ENCODE data around the gene GPR162. TPM values are rescaled to one million over a fixed set of nuclear protein-coding genes. Genes with fewer than 3 reads are reported as not detected.

GPR162 gene
- total and polyA plus RNA-seq, 2 experiments from 2014 or later, result 2.3 TPM

DNA sequence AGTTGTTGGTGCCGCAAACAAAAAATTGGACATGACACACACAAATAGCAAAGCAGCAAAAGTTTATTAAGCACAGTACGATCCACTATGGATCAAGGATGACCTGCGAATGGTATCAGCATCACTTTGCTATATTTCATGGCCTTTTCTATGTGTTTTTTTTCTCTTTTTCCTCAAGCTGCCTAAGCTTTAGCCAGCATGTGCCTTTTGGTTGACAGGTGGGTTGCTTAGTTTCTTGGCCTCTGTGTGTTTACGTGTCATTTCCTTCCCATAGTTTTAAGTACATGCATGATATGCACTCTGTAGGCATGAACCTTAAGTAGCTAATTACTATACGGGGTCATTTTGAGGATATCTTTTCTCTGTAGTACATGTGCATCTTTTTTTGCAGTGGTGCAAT, 22.5 kb upstream of the GPR162 start:
- Histone ChIP-seq H3K79me2 (no peaks in the 10 kb centered on the region), H3K9me3 (ENCODE audit: low read depth) (no peaks in the 10 kb centered on the region), H3K4me1 (ENCODE audit: insufficient read depth) (no peaks in the 10 kb centered on the region), H3K4me3 (no peak overlapping the region), H3K36me3 (replicated peaks; ENCODE audit: insufficient read depth, low read depth) (no peaks in the 10 kb centered on the region), H3K27ac (no peak overlapping the region), H3K27me3 (no peaks in the 10 kb centered on the region), H2AFZ (no peak overlapping the region), H4K20me1 (ENCODE audit: insufficient read depth, poor library complexity, severe bottlenecking) (no peaks in the 10 kb centered on the region), H3K9me2 (replicated peaks; ENCODE audit: insufficient read depth) (no peaks in the 10 kb centered on the region), H3K4me2 (no peak overlapping the region)
- TF ChIP-seq EZH2 (IDR thresholded peaks at IDR 0.05; ENCODE audit: borderline replicate concordance) (no peak), EZH2phosphoT487 (IDR thresholded peaks at IDR 0.05; ENCODE audit: low read depth, severe bottlenecking, unreplicated experiment) (no peak)
- TF ChIP-seq, protein P1, sequence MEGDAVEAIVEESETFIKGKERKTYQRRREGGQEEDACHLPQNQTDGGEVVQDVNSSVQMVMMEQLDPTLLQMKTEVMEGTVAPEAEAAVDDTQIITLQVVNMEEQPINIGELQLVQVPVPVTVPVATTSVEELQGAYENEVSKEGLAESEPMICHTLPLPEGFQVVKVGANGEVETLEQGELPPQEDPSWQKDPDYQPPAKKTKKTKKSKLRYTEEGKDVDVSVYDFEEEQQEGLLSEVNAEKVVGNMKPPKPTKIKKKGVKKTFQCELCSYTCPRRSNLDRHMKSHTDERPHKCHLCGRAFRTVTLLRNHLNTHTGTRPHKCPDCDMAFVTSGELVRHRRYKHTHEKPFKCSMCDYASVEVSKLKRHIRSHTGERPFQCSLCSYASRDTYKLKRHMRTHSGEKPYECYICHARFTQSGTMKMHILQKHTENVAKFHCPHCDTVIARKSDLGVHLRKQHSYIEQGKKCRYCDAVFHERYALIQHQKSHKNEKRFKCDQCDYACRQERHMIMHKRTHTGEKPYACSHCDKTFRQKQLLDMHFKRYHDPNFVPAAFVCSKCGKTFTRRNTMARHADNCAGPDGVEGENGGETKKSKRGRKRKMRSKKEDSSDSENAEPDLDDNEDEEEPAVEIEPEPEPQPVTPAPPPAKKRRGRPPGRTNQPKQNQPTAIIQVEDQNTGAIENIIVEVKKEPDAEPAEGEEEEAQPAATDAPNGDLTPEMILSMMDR (IDR thresholded peaks at IDR 0.05; ENCODE audit: poor library complexity), result no peak
- no peak for DNase-seq (ENCODE audit: low spot score)
- WGBS (ENCODE audit: low lambda C conversion rate, missing lambda C conversion rate), result 97% methylated on average over 5 of the region's 5 CpGs

DNA sequence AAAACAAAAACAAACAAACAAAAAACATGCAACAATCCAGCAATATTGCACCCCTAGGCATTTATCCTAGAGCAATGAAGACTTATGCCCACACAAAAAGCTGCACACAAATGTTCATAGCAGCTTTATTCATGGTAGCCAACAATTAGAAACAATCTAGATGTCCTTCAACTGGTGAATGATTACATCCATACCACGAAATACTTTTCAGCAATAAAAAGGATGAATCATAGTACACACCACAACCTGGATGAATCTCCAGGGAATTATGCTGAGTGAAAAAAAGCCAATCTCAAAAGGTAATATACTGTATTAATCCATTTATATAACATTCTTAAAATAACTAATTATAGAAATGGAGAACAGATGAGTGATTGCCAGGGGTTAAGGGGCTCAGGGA, 14.5 kb upstream of the GPR162 start:
- DNase-seq (ENCODE audit: low spot score), result no peak
- Histone ChIP-seq H3K79me2 (no peaks in the 10 kb centered on the region), H3K27me3 (no peaks in the 10 kb centered on the region), H3K9me2 (replicated peaks; ENCODE audit: insufficient read depth) (no peaks in the 10 kb centered on the region), H2AFZ (no peak overlapping the region), H3K4me2 (no peak overlapping the region), H3K27ac (no peak overlapping the region), H3K9me3 (ENCODE audit: low read depth) (no peaks in the 10 kb centered on the region), H4K20me1 (ENCODE audit: insufficient read depth, poor library complexity, severe bottlenecking) (no peaks in the 10 kb centered on the region), H3K4me3 (no peak overlapping the region), H3K4me1 (ENCODE audit: insufficient read depth) (no peaks in the 10 kb centered on the region), H3K36me3 (replicated peaks; ENCODE audit: insufficient read depth, low read depth) (no peaks in the 10 kb centered on the region)
- TF ChIP-seq EZH2 (IDR thresholded peaks at IDR 0.05; ENCODE audit: borderline replicate concordance) (no peak), EZH2phosphoT487 (IDR thresholded peaks at IDR 0.05; ENCODE audit: low read depth, severe bottlenecking, unreplicated experiment) (no peak)
- TF ChIP-seq, protein P1 (IDR thresholded peaks at IDR 0.05; ENCODE audit: poor library complexity), result no peak
- 73% methylated on average over 1 of the region's 1 CpG for whole genome bisulfite sequencing (ENCODE audit: low lambda C conversion rate, missing lambda C conversion rate)

DNA sequence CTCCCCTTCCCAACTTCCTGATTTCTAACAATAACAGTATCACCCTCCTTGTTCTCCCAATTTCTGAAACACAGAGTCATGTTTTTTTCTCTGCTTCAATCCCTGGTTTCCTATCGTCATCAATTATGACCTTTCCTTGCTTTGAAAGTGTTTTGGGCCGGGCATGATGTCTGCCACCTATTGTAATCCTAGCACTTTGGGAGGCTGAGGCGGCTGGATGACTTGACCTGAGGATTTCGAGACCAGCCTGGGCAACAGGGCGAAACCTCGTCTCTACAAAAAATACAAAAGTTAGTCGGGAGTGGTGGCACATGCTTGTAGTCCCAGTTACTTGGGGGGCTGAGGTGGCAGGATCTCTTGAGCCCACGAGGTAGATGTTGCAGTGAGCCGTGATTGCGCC, 12.6 kb upstream of the GPR162 start:
- no peak overlapping the region for H3K4me2 ChIP-seq
- H3K9me2 ChIP-seq (replicated peaks; ENCODE audit: insufficient read depth), result no peaks in the 10 kb centered on the region
- no peak overlapping the region for H3K4me3 ChIP-seq
- H3K79me2 ChIP-seq, result no peaks in the 10 kb centered on the region
- H4K20me1 ChIP-seq (ENCODE audit: insufficient read depth, poor library complexity, severe bottlenecking), result no peaks in the 10 kb centered on the region
- H3K4me1 ChIP-seq (ENCODE audit: insufficient read depth), result no peaks in the 10 kb centered on the region
- no peaks in the 10 kb centered on the region for H3K9me3 ChIP-seq (ENCODE audit: low read depth)
- WGBS (ENCODE audit: low lambda C conversion rate, missing lambda C conversion rate), result 77% methylated on average over 10 of the region's 10 CpGs
- H2AFZ ChIP-seq, result no peak overlapping the region
- no peaks in the 10 kb centered on the region for H3K27me3 ChIP-seq
- DNase-seq (ENCODE audit: low spot score), result no peak
- no peak overlapping the region for H3K27ac ChIP-seq
- no peaks in the 10 kb centered on the region for H3K36me3 ChIP-seq (replicated peaks; ENCODE audit: insufficient read depth, low read depth)
- no peak for TF ChIP-seq EZH2phosphoT487 (IDR thresholded peaks at IDR 0.05; ENCODE audit: low read depth, severe bottlenecking, unreplicated experiment)
- TF ChIP-seq EZH2 (IDR thresholded peaks at IDR 0.05; ENCODE audit: borderline replicate concordance), result no peak
- TF ChIP-seq, protein P1 (IDR thresholded peaks at IDR 0.05; ENCODE audit: poor library complexity), result no peak

DNA sequence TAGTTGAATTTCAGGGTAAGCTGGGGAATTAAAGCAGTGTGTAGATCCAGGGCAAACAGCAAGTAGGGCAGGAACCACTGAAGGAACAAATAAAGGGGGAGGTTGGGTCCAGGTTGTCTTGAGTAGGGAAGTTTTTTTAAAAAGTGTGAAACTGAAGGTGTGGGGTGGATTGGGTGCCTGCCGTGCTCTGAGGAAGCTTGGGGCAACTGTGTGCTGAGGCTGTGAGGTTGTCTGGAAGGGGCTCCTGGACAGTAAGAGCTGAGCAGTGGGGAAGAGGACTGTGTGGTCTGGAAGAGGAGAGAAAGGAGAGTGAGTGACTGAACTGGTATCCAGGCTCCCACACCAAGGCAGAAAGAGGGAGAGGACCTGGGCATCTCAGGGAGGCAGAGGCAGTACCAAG, 10.9 kb upstream of the GPR162 start:
- Histone ChIP-seq H2AFZ (no peak overlapping the region), H3K4me3 (no peak overlapping the region), H3K36me3 (replicated peaks; ENCODE audit: insufficient read depth, low read depth) (no peaks in the 10 kb centered on the region), H3K79me2 (no peaks in the 10 kb centered on the region), H3K9me3 (ENCODE audit: low read depth) (no peaks in the 10 kb centered on the region), H3K4me2 (no peak overlapping the region), H3K9me2 (replicated peaks; ENCODE audit: insufficient read depth) (no peaks in the 10 kb centered on the region), H4K20me1 (ENCODE audit: insufficient read depth, poor library complexity, severe bottlenecking) (no peaks in the 10 kb centered on the region), H3K27ac (no peak overlapping the region), H3K4me1 (ENCODE audit: insufficient read depth) (no peaks in the 10 kb centered on the region), H3K27me3 (no peaks in the 10 kb centered on the region)
- DNase-seq (ENCODE audit: low spot score), result no peak
- TF ChIP-seq, protein P1 (IDR thresholded peaks at IDR 0.05; ENCODE audit: poor library complexity), result no peak
- TF ChIP-seq EZH2phosphoT487 (IDR thresholded peaks at IDR 0.05; ENCODE audit: low read depth, severe bottlenecking, unreplicated experiment), result no peak
- TF ChIP-seq EZH2 (IDR thresholded peaks at IDR 0.05; ENCODE audit: borderline replicate concordance), result no peak
- WGBS (ENCODE audit: low lambda C conversion rate, missing lambda C conversion rate), result 56% methylated on average over 1 of the region's 1 CpG

All from hepatocyte (in vitro differentiated cells).